MM.1S (cell line): ENCODE results near the gene CCDC38.

Source experiments
- DNase-seq: peaks from one replicate; pipeline ENCODE4 v3.0.0-alpha.2; 2015
- H2AFZ ChIP-seq: fragments of 300-600 bp; sonication (generic); 2 replicates; pipeline ENCODE4 v1.6.0; 2016; ENCODE audit warnings: antibody characterized with exemption, low read length
- H3F3A ChIP-seq: fragments of 300-600 bp; sonication (generic); 2 replicates; pipeline ENCODE4 v1.6.1; 2016; ENCODE audit warnings: mild to moderate bottlenecking, antibody characterized with exemption, low read length, moderate library complexity, mixed read lengths; ENCODE audit not compliant: insufficient read depth
- H3K27ac ChIP-seq: fragments of 300-600 bp; sonication (generic); 2 replicates; pipeline ENCODE4 v1.5.1; 2016; ENCODE audit warnings: mild to moderate bottlenecking, low read length
- H3K27me3 ChIP-seq: fragments of 300-600 bp; sonication (generic); replicated peaks from 2 replicates; pipeline ENCODE4 v1.6.0; 2016; ENCODE audit warnings: low read length; ENCODE audit not compliant: insufficient read depth
- H3K36me3 ChIP-seq: fragments of 300-600 bp; sonication (generic); replicated peaks from 2 replicates; pipeline ENCODE4 v1.6.1; 2016; ENCODE audit warnings: mild to moderate bottlenecking, low read length, mixed read lengths; ENCODE audit not compliant: insufficient read depth
- H3K4me1 ChIP-seq: fragments of 300-600 bp; sonication (generic); 2 replicates; pipeline ENCODE4 v1.6.1; 2016; ENCODE audit warnings: low read length, mixed read lengths
- H3K4me2 ChIP-seq: fragments of 300-600 bp; sonication (generic); 2 replicates; pipeline ENCODE4 v1.6.0; 2016; ENCODE audit warnings: low read depth, low read length
- H3K4me3 ChIP-seq: fragments of 300-600 bp; sonication (generic); 2 replicates; pipeline ENCODE4 v1.5.1; 2016; ENCODE audit warnings: low read length, mixed read lengths
- H3K79me2 ChIP-seq: fragments of 300-600 bp; sonication (generic); 2 replicates; pipeline ENCODE4 v1.6.1; 2016; ENCODE audit warnings: mixed run types, low read length, mixed read lengths
- H3K9ac ChIP-seq: fragments of 300-600 bp; sonication (generic); 2 replicates; pipeline ENCODE4 v1.6.1; 2016; ENCODE audit warnings: low read length, mixed read lengths
- H3K9me2 ChIP-seq: fragments of 300-600 bp; sonication (generic); replicated peaks from 2 replicates; pipeline ENCODE4 v1.6.1; 2016; ENCODE audit warnings: mild to moderate bottlenecking, low read length, mixed read lengths; ENCODE audit not compliant: insufficient read depth
- H3K9me3 ChIP-seq: fragments of 300-600 bp; sonication (generic); replicated peaks from 2 replicates; pipeline ENCODE4 v1.6.1; 2016; ENCODE audit warnings: mild to moderate bottlenecking, low read length, mixed read lengths; ENCODE audit not compliant: insufficient read depth
- H4K20me1 ChIP-seq: fragments of 300-600 bp; sonication (generic); 2 replicates; pipeline ENCODE4 v1.6.1; 2016; ENCODE audit warnings: mild to moderate bottlenecking, low read length, moderate library complexity, mixed read lengths; ENCODE audit not compliant: insufficient read depth
- EZH2 ChIP-seq: fragments of 300-600 bp; sonication (generic); optimal IDR thresholded peaks from 2 replicates; pipeline ENCODE3; 2017; ENCODE audit warnings: low read depth, mild to moderate bottlenecking, antibody characterized with exemption, low read length, mixed read lengths
- EZH2phosphoT487 ChIP-seq: fragments of 300-600 bp; sonication (generic); IDR thresholded peaks from 2 replicates; pipeline ENCODE4 v1.6.1; 2018; ENCODE audit warnings: antibody characterized with exemption, low read length
- TF ChIP-seq, protein P1 (sequence below): fragments of 300-600 bp; sonication (generic); IDR thresholded peaks from 2 replicates; pipeline ENCODE4 v1.5.1; 2016; ENCODE audit warnings: antibody characterized with exemption, low read length, mixed read lengths

Gene CCDC38

DNA sequence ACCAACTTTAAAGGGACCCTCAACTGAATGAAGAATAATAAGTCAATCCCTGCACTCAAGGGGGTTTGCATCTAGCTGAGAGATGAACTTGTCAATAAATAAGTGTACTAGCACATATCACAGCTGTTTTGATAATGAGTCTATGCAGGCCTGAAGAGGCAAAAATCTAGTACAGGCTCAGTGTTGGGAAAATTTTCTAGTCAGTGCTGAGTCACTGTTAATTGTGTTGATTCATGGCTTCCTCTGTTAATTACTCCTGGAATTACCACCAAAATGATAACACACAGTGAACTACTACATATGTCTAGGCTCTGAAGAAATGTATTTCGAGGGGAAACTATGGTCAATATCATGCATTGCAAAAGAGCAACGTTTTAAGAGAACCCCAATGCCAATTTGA, 64.8 kb downstream of the CCDC38 start:
- DNase-seq = no peak
- Histone ChIP-seq H3K36me3 (no peaks in the 10 kb centered on the region), H4K20me1 (no peaks in the 10 kb centered on the region), H2AFZ (no peak overlapping the region), H3F3A (no peaks in the 10 kb centered on the region), H3K4me1 (no peaks in the 10 kb centered on the region), H3K4me2 (no peak overlapping the region), H3K9me2 (no peaks in the 10 kb centered on the region), H3K9me3 (no peaks in the 10 kb centered on the region), H3K9ac (no peak overlapping the region), H3K4me3 (no peak overlapping the region), H3K27ac (no peak overlapping the region), H3K79me2 (no peaks in the 10 kb centered on the region), H3K27me3 (no peaks in the 10 kb centered on the region)
- TF ChIP-seq EZH2 = no peak

- H3K4me3 ChIP-seq = no peak overlapping the region
- TF ChIP-seq EZH2 (no peak), EZH2phosphoT487 (no peak)
- TF ChIP-seq, protein P1, sequence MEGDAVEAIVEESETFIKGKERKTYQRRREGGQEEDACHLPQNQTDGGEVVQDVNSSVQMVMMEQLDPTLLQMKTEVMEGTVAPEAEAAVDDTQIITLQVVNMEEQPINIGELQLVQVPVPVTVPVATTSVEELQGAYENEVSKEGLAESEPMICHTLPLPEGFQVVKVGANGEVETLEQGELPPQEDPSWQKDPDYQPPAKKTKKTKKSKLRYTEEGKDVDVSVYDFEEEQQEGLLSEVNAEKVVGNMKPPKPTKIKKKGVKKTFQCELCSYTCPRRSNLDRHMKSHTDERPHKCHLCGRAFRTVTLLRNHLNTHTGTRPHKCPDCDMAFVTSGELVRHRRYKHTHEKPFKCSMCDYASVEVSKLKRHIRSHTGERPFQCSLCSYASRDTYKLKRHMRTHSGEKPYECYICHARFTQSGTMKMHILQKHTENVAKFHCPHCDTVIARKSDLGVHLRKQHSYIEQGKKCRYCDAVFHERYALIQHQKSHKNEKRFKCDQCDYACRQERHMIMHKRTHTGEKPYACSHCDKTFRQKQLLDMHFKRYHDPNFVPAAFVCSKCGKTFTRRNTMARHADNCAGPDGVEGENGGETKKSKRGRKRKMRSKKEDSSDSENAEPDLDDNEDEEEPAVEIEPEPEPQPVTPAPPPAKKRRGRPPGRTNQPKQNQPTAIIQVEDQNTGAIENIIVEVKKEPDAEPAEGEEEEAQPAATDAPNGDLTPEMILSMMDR = no peak
- DNase-seq = no peak
- no peaks in the 10 kb centered on the region for H4K20me1 ChIP-seq
- no peak overlapping the region for H3K4me2 ChIP-seq
- no peaks in the 10 kb centered on the region for H3K9me3 ChIP-seq
- H2AFZ ChIP-seq = no peak overlapping the region
- no peak overlapping the region for H3K9ac ChIP-seq
- H3K27me3 ChIP-seq = no peaks in the 10 kb centered on the region
- H3K79me2 ChIP-seq = no peaks in the 10 kb centered on the region
- H3K9me2 ChIP-seq = no peaks in the 10 kb centered on the region
- no peaks in the 10 kb centered on the region for H3K36me3 ChIP-seq
- no peak overlapping the region for H3K27ac ChIP-seq
- H3K4me1 ChIP-seq = no peaks in the 10 kb centered on the region
- H3F3A ChIP-seq = no peaks in the 10 kb centered on the region
These were observed 68.0 kb downstream of the CCDC38 start for GRCh38 chr12:95874452-95874851.

DNA sequence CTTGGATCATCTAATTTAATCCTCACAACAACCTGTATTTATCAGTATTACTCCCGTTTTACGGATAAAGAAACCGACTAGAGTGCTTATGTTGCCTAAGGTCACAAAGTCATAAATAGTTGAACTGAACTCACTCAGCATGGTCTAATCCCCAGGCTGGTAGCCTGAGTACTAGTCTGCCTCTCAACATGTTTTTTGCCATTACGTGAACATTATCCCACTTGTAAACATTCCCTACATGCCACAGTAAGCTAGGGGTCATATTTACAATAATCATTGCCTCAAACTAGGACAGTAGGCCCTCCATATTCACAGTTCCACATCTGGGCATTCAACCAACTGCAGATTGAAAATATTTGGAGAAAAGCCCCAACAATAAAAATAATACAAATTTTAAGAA, 71.5 kb downstream of the CCDC38 start:
- Histone ChIP-seq H3F3A (no peaks in the 10 kb centered on the region), H3K36me3 (no peaks in the 10 kb centered on the region), H3K27ac (no peak overlapping the region), H3K27me3 (no peaks in the 10 kb centered on the region), H2AFZ (no peak overlapping the region), H3K79me2 (no peaks in the 10 kb centered on the region), H3K4me2 (no peak overlapping the region), H3K9me2 (no peaks in the 10 kb centered on the region), H3K4me3 (no peak overlapping the region), H3K9me3 (no peaks in the 10 kb centered on the region), H4K20me1 (no peaks in the 10 kb centered on the region), H3K4me1 (no peaks in the 10 kb centered on the region), H3K9ac (no peak overlapping the region)
- no peak for DNase-seq
- TF ChIP-seq EZH2 = no peak
- TF ChIP-seq, protein P1 = no peak

DNA sequence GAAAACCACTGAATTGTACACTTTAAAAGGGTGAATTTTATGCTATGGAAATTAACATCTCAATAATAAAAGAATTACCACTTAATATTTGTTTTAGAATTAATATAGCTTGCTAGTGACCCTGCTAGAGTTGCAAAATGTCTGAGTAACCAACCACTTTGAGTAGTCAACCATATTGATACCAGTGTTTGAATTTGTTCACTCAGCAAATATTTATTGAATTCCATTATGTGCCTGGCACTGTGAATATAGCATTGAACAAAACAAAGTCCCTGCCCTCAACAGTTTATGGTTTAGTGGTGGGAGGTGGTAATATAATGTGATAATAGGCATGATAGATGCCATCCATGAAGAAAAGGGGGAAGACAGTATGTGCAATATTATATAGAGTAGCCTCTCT, 79.1 kb downstream of the CCDC38 start:
- H3K4me3 ChIP-seq = no peak overlapping the region
- no peaks in the 10 kb centered on the region for H3K36me3 ChIP-seq
- peaks cover 60% of the 10 kb centered on the region for H3K79me2 ChIP-seq
- H3F3A ChIP-seq = no peaks in the 10 kb centered on the region
- no peak overlapping the region for H2AFZ ChIP-seq
- no peak for DNase-seq
- peaks cover 5% of the 10 kb centered on the region; the same call in 1 of the 2 replicates for H3K4me1 ChIP-seq
- TF ChIP-seq EZH2phosphoT487 (no peak), EZH2 (no peak)
- TF ChIP-seq, protein P1 = no peak
- H3K9me2 ChIP-seq = no peaks in the 10 kb centered on the region
- H3K9ac ChIP-seq = no peak overlapping the region
- no peaks in the 10 kb centered on the region for H3K9me3 ChIP-seq
- H3K27ac ChIP-seq = no peak overlapping the region
- no peaks in the 10 kb centered on the region for H3K27me3 ChIP-seq
- H3K4me2 ChIP-seq = no peak overlapping the region
- no peaks in the 10 kb centered on the region; the same call in 1 of the 2 replicates for H4K20me1 ChIP-seq
